PC-9 (cell line): ENCODE data around the gene ATRNL1. TPM values are rescaled to one million over a fixed set of nuclear protein-coding genes. Genes with fewer than 3 reads are reported as not detected.
"Not testable (repeated sequence)": the region's sequence is repeated elsewhere in the genome, so short reads cannot be mapped to it uniquely, and the experiment has no call there.

ENCODE experiments used
- BruUV-seq: library from RNA; stranded (reverse); fragments of 400-500 nt; replicated peaks from 2 replicates; lab custom pipeline; 2021; lab: Mats Ljungman, UMichigan
- CTCF ChIA-PET: fragments of 300-600 bp; sonication (Branson Sonifier 250); formaldehyde crosslinking; loops from one replicate; lab custom pipeline; 2022; ENCODE audit warnings: antibody characterized with exemption; lab: Charles Lee
- POLR2A ChIA-PET: fragments of 300-600 bp; sonication (Branson Sonifier 250); formaldehyde crosslinking; loops from one replicate; lab custom pipeline; 2022; ENCODE audit warnings: antibody characterized with exemption; ENCODE audit not compliant: unreplicated experiment; lab: Charles Lee
- DNase-seq, 2 experiments: peaks; one replicate each; pipeline versions ENCODE4 v3.0.0 to v3.0.0-alpha.2; 2015 to 2022; ENCODE audit warnings: mixed read lengths in 1 of 2
- H2AFZ ChIP-seq: fragments of 200-600 bp; sonication (generic); 2 replicates; pipeline ENCODE4 v1.8.1; 2017; ENCODE audit warnings: antibody characterized with exemption
- H3F3A ChIP-seq: fragments of 200-600 bp; sonication (generic); 2 replicates; pipeline ENCODE4 v1.8.1; 2017; ENCODE audit warnings: antibody characterized with exemption, mild to moderate bottlenecking, low read depth; ENCODE audit not compliant: insufficient read depth
- H3K27ac ChIP-seq: fragments of 200-600 bp; sonication (generic); 2 replicates; pipeline ENCODE4 v1.6.1; 2016; ENCODE audit warnings: mixed run types
- H3K27me3 ChIP-seq: fragments of 200-600 bp; sonication (generic); 2 replicates; pipeline ENCODE4 v1.6.1; 2016; ENCODE audit warnings: low read depth, mixed run types; ENCODE audit not compliant: insufficient read depth
- H3K36me3 ChIP-seq: fragments of 200-600 bp; sonication (generic); 2 replicates; pipeline ENCODE4 v1.6.1; 2016; ENCODE audit warnings: low read depth, mixed run types
- H3K4me1 ChIP-seq: fragments of 200-600 bp; sonication (generic); replicated peaks from 2 replicates; pipeline ENCODE4 v1.6.1; 2016; ENCODE audit warnings: mixed run types; ENCODE audit not compliant: insufficient read depth
- H3K4me2 ChIP-seq: fragments of 200-600 bp; sonication (generic); 2 replicates; pipeline ENCODE4 v1.6.1; 2017; ENCODE audit warnings: mixed run types
- H3K4me3 ChIP-seq: fragments of 200-600 bp; sonication (generic); 2 replicates; pipeline ENCODE4 v1.6.1; 2016; ENCODE audit warnings: mixed run types
- H3K79me2 ChIP-seq: fragments of 200-600 bp; sonication (generic); 2 replicates; pipeline ENCODE4 v1.6.1; 2017; ENCODE audit warnings: low read depth, mixed run types
- H3K9me2 ChIP-seq: fragments of 200-600 bp; sonication (generic); 2 replicates; pipeline ENCODE4 v1.8.1; 2017; ENCODE audit warnings: mild to moderate bottlenecking; ENCODE audit not compliant: insufficient read depth
- H3K9me3 ChIP-seq: fragments of 200-600 bp; sonication (generic); 2 replicates; pipeline ENCODE4 v1.8.1; 2016; ENCODE audit warnings: low read depth; ENCODE audit not compliant: insufficient read depth
- H4K20me1 ChIP-seq: fragments of 200-600 bp; sonication (generic); 2 replicates; pipeline ENCODE4 v1.8.1; 2017; ENCODE audit not compliant: insufficient read depth
- CTCF ChIP-seq: fragments of 200-600 bp; sonication (generic); conservative IDR thresholded peaks from 2 replicates; pipeline ENCODE4 v1.6.1; 2017; ENCODE audit warnings: mixed run types, antibody characterized with exemption, mild to moderate bottlenecking, moderate library complexity
- EZH2 ChIP-seq: fragments of 200-600 bp; sonication (generic); IDR thresholded peaks from 2 replicates; pipeline ENCODE4 v1.8.0; 2017; ENCODE audit warnings: antibody characterized with exemption, low read depth
- intact Hi-C: fragments of 100-400 bp; cut with micrococcal nuclease; formaldehyde crosslinking; loops from one replicate; pipeline ENCODE4 v1.10.0; 2022; ENCODE audit not compliant: unreplicated experiment
- total RNA-seq: library from RNA; stranded (reverse); gene quantifications from 2 replicates; pipeline ENCODE4 v1.2.3, GENCODE V29; 2021

ATRNL1 gene
- total RNA-seq, 1 experiment from 2014 or later = not detected

GRCh38 chr10:115398026-115398425, 304.9 kb downstream of the ATRNL1 start:
- Histone ChIP-seq H3K9me2 (no peaks in the 10 kb centered on the region), H3K79me2 (no peaks in the 10 kb centered on the region), H3F3A (no peaks in the 10 kb centered on the region), H2AFZ (no peak overlapping the region), H4K20me1 (no peaks in the 10 kb centered on the region; the same call in 1 of the 2 replicates), H3K4me1 (no peaks in the 10 kb centered on the region), H3K27ac (no peak overlapping the region), H3K4me2 (no peak overlapping the region), H3K27me3 (no peaks in the 10 kb centered on the region), H3K36me3 (no peaks in the 10 kb centered on the region), H3K4me3 (no peak overlapping the region), H3K9me3 (no peaks in the 10 kb centered on the region)
- POLR2A ChIA-PET = no interaction called here
- no peak for DNase-seq
- no TSS peak for BruUV-seq
- CTCF ChIA-PET = no interaction called here
- TF ChIP-seq CTCF (no peak), EZH2 (no peak)
- intact Hi-C loops = no loop called here

- no peak overlapping the region for H2AFZ ChIP-seq
- no peak overlapping the region for H3K4me2 ChIP-seq
- H3K27me3 ChIP-seq = no peaks in the 10 kb centered on the region
- ChIA-PET CTCF (no interaction called here), POLR2A (no interaction called here)
- DNase-seq = no peak
- intact Hi-C loops = loop anchor here (10.0 kb wide), 1 partner anchor 228 kb away; no protein-coding TSS in a partner anchor
- no peak overlapping the region for H3K4me3 ChIP-seq
- H3K4me1 ChIP-seq = no peaks in the 10 kb centered on the region
- no peaks in the 10 kb centered on the region for H3F3A ChIP-seq
- H3K79me2 ChIP-seq = no peaks in the 10 kb centered on the region
- H4K20me1 ChIP-seq = no peaks in the 10 kb centered on the region; the same call in 1 of the 2 replicates
- H3K36me3 ChIP-seq = no peaks in the 10 kb centered on the region
- no peaks in the 10 kb centered on the region for H3K9me3 ChIP-seq
- BruUV-seq = no TSS peak
- H3K27ac ChIP-seq = no peak overlapping the region
- no peaks in the 10 kb centered on the region for H3K9me2 ChIP-seq
- TF ChIP-seq CTCF (no peak), EZH2 (no peak)
These were observed 309.5 kb downstream of the ATRNL1 start for GRCh38 chr10:115402699-115403098.

GRCh38 chr10:115405838-115406237, 312.7 kb downstream of the ATRNL1 start:
- H3K36me3 ChIP-seq, H3K9me3 ChIP-seq, H3K4me2 ChIP-seq, H4K20me1 ChIP-seq, H3F3A ChIP-seq, DNase-seq, POLR2A ChIA-PET, H3K4me3 ChIP-seq, CTCF ChIA-PET, H2AFZ ChIP-seq, H3K27ac ChIP-seq, H3K27me3 ChIP-seq, H3K4me1 ChIP-seq, BruUV-seq, H3K79me2 ChIP-seq, H3K9me2 ChIP-seq: not testable (repeated sequence)
- intact Hi-C loops = loop anchor here (10.0 kb wide), 1 partner anchor 231 kb away; no protein-coding TSS in a partner anchor

GRCh38 chr10:115409347-115409746, 316.2 kb downstream of the ATRNL1 start:
- Histone ChIP-seq H3K36me3 (no peaks in the 10 kb centered on the region), H3K4me3 (no peak overlapping the region), H3K4me1 (no peaks in the 10 kb centered on the region), H3K79me2 (no peaks in the 10 kb centered on the region), H2AFZ (no peak overlapping the region), H3F3A (no peaks in the 10 kb centered on the region), H4K20me1 (no peaks in the 10 kb centered on the region), H3K9me2 (no peaks in the 10 kb centered on the region), H3K9me3 (no peaks in the 10 kb centered on the region), H3K27me3 (no peaks in the 10 kb centered on the region), H3K4me2 (no peak overlapping the region), H3K27ac (no peak overlapping the region)
- TF ChIP-seq EZH2 (no peak), CTCF (no peak)
- DNase-seq = no peak
- CTCF ChIA-PET = no interaction called here
- POLR2A ChIA-PET = no interaction called here
- BruUV-seq = no TSS peak
- intact Hi-C loops = loop anchor here (10.0 kb wide), 1 partner anchor 235 kb away; no protein-coding TSS in a partner anchor
